DOHH2 (cell line): ENCODE measurements around the gene S1PR1.
"Not testable (repeated sequence)": the region's sequence is repeated elsewhere in the genome, so short reads cannot be mapped to it uniquely, and the experiment has no call there.

ENCODE experiments used
- CTCF ChIP-seq: fragments of 200-600 bp; sonication (generic); IDR thresholded peaks from one replicate; pipeline ENCODE4 v1.5.1; 2014; ENCODE audit warnings: antibody characterized with exemption, mild to moderate bottlenecking, low read depth, low read length; ENCODE audit not compliant: poor library complexity, severe bottlenecking
- EZH2phosphoT487 ChIP-seq: fragments of 200-600 bp; sonication (generic); IDR thresholded peaks from 2 replicates; pipeline ENCODE4 v1.6.1; 2017; ENCODE audit warnings: borderline replicate concordance, mild to moderate bottlenecking, antibody characterized with exemption, low read length, moderate library complexity, mixed read lengths

- not testable (repeated sequence) for TF ChIP-seq CTCF, EZH2phosphoT487
Measured at GRCh38 chr1:101188968-101189367, 47.9 kb upstream of the S1PR1 start.
